Measurements from ENCODE around the gene NTN1. TPM values are rescaled to one million over a fixed set of nuclear protein-coding genes. Genes with fewer than 3 reads are reported as not detected.

Gene NTN1
- total RNA-seq, 1 donor: 0.36 TPM

- peak overlapping the region; percentile 74 for H3K4me2 ChIP-seq (ENCODE audit: insufficient read depth, low read length)
- no peaks in the 10 kb centered on the region for H3K79me2 ChIP-seq (ENCODE audit: insufficient read depth, low read length)
- H3K4me1 ChIP-seq (ENCODE audit: insufficient read depth, low read length): peaks cover 17% of the 10 kb centered on the region
- H3K27ac ChIP-seq (ENCODE audit: low read depth, low read length): peak overlapping the region; percentile 37
- H3K9me3 ChIP-seq (ENCODE audit: low read depth, low read length): no peaks in the 10 kb centered on the region
- DNase-seq (ENCODE audit: insufficient read length, low spot score, missing footprints): peak; percentile 88
- H3K36me3 ChIP-seq (ENCODE audit: insufficient read depth, low read length): no peaks in the 10 kb centered on the region
- H3K27me3 ChIP-seq (ENCODE audit: insufficient read depth, low read length): peaks cover 2% of the 10 kb centered on the region
- no peak overlapping the region for H2AFZ ChIP-seq (ENCODE audit: low read length)
- H3K4me3 ChIP-seq (ENCODE audit: insufficient read depth, low read length): peak overlapping the region; percentile 65
- H4K20me1 ChIP-seq (ENCODE audit: insufficient read depth, low read length): no peaks in the 10 kb centered on the region
- TF ChIP-seq CTCF (IDR thresholded peaks at IDR 0.05; ENCODE audit: extremely low read depth, low read depth, low read length): no peak
These were observed 219.5 kb downstream of the NTN1 start for GRCh38 chr17:9240659-9241370.

GRCh38 chr17:9241371-9241712, 220.0 kb downstream of the NTN1 start:
- no peak for TF ChIP-seq CTCF (IDR thresholded peaks at IDR 0.05; ENCODE audit: extremely low read depth, low read depth, low read length)
- H3K4me2 ChIP-seq (ENCODE audit: insufficient read depth, low read length): no peak overlapping the region
- no peaks in the 10 kb centered on the region for H3K36me3 ChIP-seq (ENCODE audit: insufficient read depth, low read length)
- H3K79me2 ChIP-seq (ENCODE audit: insufficient read depth, low read length): no peaks in the 10 kb centered on the region
- no peak for DNase-seq (ENCODE audit: insufficient read length, low spot score, missing footprints)
- H3K27ac ChIP-seq (ENCODE audit: low read depth, low read length): no peak overlapping the region
- peaks cover 17% of the 10 kb centered on the region for H3K4me1 ChIP-seq (ENCODE audit: insufficient read depth, low read length)
- H3K4me3 ChIP-seq (ENCODE audit: insufficient read depth, low read length): no peak overlapping the region
- H3K27me3 ChIP-seq (ENCODE audit: insufficient read depth, low read length): peaks cover 2% of the 10 kb centered on the region
- H2AFZ ChIP-seq (ENCODE audit: low read length): no peak overlapping the region
- H3K9me3 ChIP-seq (ENCODE audit: low read depth, low read length): no peaks in the 10 kb centered on the region
- H4K20me1 ChIP-seq (ENCODE audit: insufficient read depth, low read length): no peaks in the 10 kb centered on the region

- Histone ChIP-seq H3K27ac (ENCODE audit: low read depth, low read length) (no peak overlapping the region), H3K9me3 (ENCODE audit: low read depth, low read length) (no peaks in the 10 kb centered on the region), H3K4me1 (ENCODE audit: insufficient read depth, low read length) (peaks cover 17% of the 10 kb centered on the region), H3K4me3 (ENCODE audit: insufficient read depth, low read length) (no peak overlapping the region), H2AFZ (ENCODE audit: low read length) (no peak overlapping the region), H3K4me2 (ENCODE audit: insufficient read depth, low read length) (no peak overlapping the region), H3K79me2 (ENCODE audit: insufficient read depth, low read length) (no peaks in the 10 kb centered on the region), H4K20me1 (ENCODE audit: insufficient read depth, low read length) (no peaks in the 10 kb centered on the region), H3K36me3 (ENCODE audit: insufficient read depth, low read length) (no peaks in the 10 kb centered on the region), H3K27me3 (ENCODE audit: insufficient read depth, low read length) (peaks cover 2% of the 10 kb centered on the region)
- DNase-seq (ENCODE audit: insufficient read length, low spot score, missing footprints): no peak
- no peak for TF ChIP-seq CTCF (IDR thresholded peaks at IDR 0.05; ENCODE audit: extremely low read depth, low read depth, low read length)
These were observed 220.6 kb downstream of the NTN1 start for GRCh38 chr17:9241774-9242496.

- no peak overlapping the region for H3K4me2 ChIP-seq (ENCODE audit: insufficient read depth, low read length)
- H3K27ac ChIP-seq (ENCODE audit: low read depth, low read length): no peak overlapping the region
- no peaks in the 10 kb centered on the region for H3K79me2 ChIP-seq (ENCODE audit: insufficient read depth, low read length)
- H2AFZ ChIP-seq (ENCODE audit: low read length): no peak overlapping the region
- H3K9me3 ChIP-seq (ENCODE audit: low read depth, low read length): no peaks in the 10 kb centered on the region
- H3K27me3 ChIP-seq (ENCODE audit: insufficient read depth, low read length): peaks cover 2% of the 10 kb centered on the region
- DNase-seq (ENCODE audit: insufficient read length, low spot score, missing footprints): no peak
- no peak overlapping the region for H3K4me3 ChIP-seq (ENCODE audit: insufficient read depth, low read length)
- no peaks in the 10 kb centered on the region for H4K20me1 ChIP-seq (ENCODE audit: insufficient read depth, low read length)
- no peak for TF ChIP-seq CTCF (IDR thresholded peaks at IDR 0.05; ENCODE audit: extremely low read depth, low read depth, low read length)
- peaks cover 17% of the 10 kb centered on the region for H3K4me1 ChIP-seq (ENCODE audit: insufficient read depth, low read length)
- H3K36me3 ChIP-seq (ENCODE audit: insufficient read depth, low read length): no peaks in the 10 kb centered on the region
These were observed 221.2 kb downstream of the NTN1 start for GRCh38 chr17:9242497-9242881.
